Measurements from ENCODE around the gene CRPPA. TPM values are rescaled to one million over a fixed set of nuclear protein-coding genes. Genes with fewer than 3 reads are reported as not detected.

Gene CRPPA
- total RNA-seq, 1 experiment from 2014 or later, result 1.1 TPM

DNA sequence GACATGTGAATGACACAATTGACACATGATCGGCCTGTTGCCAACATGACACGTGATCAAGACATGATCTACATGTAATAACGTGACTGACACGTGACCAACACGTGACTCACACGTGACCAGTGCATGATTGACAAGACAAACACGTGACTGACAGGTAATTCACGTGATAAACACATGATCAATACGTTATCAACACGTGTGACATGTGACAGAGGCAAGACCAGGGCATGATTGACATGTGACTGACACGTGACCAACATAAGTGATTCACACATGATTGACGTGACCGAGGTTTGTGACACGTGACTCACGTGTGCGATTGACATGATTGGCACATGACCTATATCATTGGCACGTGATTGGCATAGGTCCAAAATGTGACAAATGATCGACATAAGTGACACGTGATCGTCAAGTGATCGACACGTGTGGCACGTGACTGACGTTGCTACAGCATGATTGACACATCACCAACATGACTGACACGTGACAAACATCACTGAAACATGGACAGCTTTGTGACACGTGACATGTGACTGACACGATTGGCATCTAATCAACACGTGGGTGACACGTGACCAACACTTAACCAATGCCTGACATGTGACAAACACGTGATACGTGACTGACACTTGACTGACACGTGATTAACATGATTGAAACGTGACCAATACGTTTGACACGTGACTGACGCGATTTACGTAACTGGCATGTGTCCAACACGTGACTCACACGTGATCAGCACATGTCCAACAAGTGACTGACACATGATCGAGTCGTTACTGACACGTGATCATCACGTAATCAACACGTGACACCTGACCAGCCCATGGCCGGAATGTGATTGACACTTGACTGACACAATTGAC lies 23.0 kb downstream of the CRPPA start:
- no TSS peak for BruUV-seq (replicated peaks)
- intact Hi-C loops (cut with micrococcal nuclease), result no loop called here
- no peak overlapping the region for H3K27ac Mint-ChIP-seq (ENCODE audit: low read depth, unreplicated experiment)
- ChIA-PET CTCF (no interaction called here), POLR2A (no interaction called here)
- peaks cover 7% of the 10 kb centered on the region for H3K36me3 Mint-ChIP-seq (ENCODE audit: insufficient read depth, unreplicated experiment)
- H3K27me3 Mint-ChIP-seq (ENCODE audit: insufficient read depth, unreplicated experiment), result no peaks in the 10 kb centered on the region
- peaks cover 26% of the 10 kb centered on the region for H3K9me3 Mint-ChIP-seq (ENCODE audit: unreplicated experiment)
- TF ChIP-seq, protein P1, sequence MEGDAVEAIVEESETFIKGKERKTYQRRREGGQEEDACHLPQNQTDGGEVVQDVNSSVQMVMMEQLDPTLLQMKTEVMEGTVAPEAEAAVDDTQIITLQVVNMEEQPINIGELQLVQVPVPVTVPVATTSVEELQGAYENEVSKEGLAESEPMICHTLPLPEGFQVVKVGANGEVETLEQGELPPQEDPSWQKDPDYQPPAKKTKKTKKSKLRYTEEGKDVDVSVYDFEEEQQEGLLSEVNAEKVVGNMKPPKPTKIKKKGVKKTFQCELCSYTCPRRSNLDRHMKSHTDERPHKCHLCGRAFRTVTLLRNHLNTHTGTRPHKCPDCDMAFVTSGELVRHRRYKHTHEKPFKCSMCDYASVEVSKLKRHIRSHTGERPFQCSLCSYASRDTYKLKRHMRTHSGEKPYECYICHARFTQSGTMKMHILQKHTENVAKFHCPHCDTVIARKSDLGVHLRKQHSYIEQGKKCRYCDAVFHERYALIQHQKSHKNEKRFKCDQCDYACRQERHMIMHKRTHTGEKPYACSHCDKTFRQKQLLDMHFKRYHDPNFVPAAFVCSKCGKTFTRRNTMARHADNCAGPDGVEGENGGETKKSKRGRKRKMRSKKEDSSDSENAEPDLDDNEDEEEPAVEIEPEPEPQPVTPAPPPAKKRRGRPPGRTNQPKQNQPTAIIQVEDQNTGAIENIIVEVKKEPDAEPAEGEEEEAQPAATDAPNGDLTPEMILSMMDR (IDR thresholded peaks at IDR 0.05; ENCODE audit: unreplicated experiment), result no peak
- DNase-seq (ENCODE audit: unreplicated experiment), result no peak
- H3K4me3 Mint-ChIP-seq (ENCODE audit: unreplicated experiment), result no peak overlapping the region
- H3K4me1 Mint-ChIP-seq (ENCODE audit: insufficient read depth, unreplicated experiment), result no peaks in the 10 kb centered on the region

DNA sequence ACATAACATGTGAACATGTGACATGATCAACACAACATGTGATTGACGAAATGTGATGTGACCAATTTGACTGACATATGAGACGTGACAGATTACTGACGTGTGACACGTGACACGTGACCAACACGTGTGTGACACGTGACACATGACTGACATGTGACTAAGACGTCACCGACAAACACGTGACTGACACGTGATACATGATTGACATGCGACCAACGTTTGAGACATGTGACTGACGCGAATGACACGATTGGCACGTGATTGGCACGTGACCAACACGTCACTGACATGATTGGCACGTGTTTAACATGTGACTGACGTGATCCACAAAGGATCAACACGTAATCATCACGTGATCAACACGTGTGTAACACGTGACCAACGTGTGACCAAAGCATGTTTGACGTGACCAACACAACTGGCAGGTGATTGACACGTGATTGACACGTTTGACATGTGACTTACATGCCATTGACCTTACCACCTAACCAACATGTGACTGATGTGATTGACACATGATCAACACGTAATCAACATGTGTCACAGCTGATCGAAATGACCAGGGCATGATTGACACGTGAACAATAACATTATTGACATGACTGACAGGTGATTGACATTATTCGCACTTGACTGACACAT lies 23.7 kb downstream of the CRPPA start:
- POLR2A ChIA-PET, result no interaction called here
- peaks cover 7% of the 10 kb centered on the region for H3K36me3 Mint-ChIP-seq (ENCODE audit: insufficient read depth, unreplicated experiment)
- intact Hi-C loops (cut with micrococcal nuclease), result no loop called here
- TF ChIP-seq, protein P1 (IDR thresholded peaks at IDR 0.05; ENCODE audit: unreplicated experiment), result no peak
- peaks cover 20% of the 10 kb centered on the region for H3K9me3 Mint-ChIP-seq (ENCODE audit: unreplicated experiment)
- H3K4me3 Mint-ChIP-seq (ENCODE audit: unreplicated experiment), result no peak overlapping the region
- H3K27me3 Mint-ChIP-seq (ENCODE audit: insufficient read depth, unreplicated experiment), result no peaks in the 10 kb centered on the region
- no peak overlapping the region for H3K27ac Mint-ChIP-seq (ENCODE audit: low read depth, unreplicated experiment)
- no peaks in the 10 kb centered on the region for H3K4me1 Mint-ChIP-seq (ENCODE audit: insufficient read depth, unreplicated experiment)
- DNase-seq (ENCODE audit: unreplicated experiment), result no peak
- BruUV-seq (replicated peaks), result no TSS peak
- CTCF ChIA-PET, result no interaction called here

DNA sequence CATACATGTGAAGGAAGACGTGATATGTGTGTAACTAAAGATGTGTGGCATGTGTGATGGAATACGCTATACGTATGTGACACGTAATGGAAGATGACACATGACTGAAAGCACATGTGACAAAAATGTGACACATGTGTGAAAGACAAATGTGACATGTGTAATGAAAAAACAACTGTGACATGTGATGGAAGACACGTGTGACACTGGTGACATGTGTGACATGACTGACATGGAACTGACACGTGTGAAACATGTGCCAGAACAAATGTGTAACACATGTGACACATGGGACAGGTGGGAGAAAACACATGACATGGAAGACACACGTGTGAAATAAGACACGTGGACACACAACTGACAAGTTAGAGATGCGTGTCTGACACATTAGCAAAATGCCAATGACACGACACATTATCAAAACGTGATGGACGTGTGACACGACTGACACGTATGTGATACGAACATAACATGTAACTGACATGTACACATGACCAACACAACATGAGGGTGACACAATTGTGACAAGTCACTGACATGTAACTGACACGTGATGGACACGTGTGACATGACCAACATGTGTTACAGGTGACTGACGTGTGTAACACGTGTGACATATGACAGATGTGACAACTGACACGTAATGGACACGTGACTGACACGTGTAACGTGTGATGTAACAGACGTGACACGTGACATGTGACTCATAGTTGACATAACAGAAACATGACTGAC lies 24.4 kb downstream of the CRPPA start:
- H3K27me3 Mint-ChIP-seq (ENCODE audit: insufficient read depth, unreplicated experiment), result no peaks in the 10 kb centered on the region
- no TSS peak for BruUV-seq (replicated peaks)
- intact Hi-C loops (cut with micrococcal nuclease), result no loop called here
- no peak for DNase-seq (ENCODE audit: unreplicated experiment)
- POLR2A ChIA-PET, result no interaction called here
- no peaks in the 10 kb centered on the region for H3K4me1 Mint-ChIP-seq (ENCODE audit: insufficient read depth, unreplicated experiment)
- peaks cover 13% of the 10 kb centered on the region for H3K9me3 Mint-ChIP-seq (ENCODE audit: unreplicated experiment)
- TF ChIP-seq, protein P1 (IDR thresholded peaks at IDR 0.05; ENCODE audit: unreplicated experiment), result no peak
- H3K36me3 Mint-ChIP-seq (ENCODE audit: insufficient read depth, unreplicated experiment), result peaks cover 7% of the 10 kb centered on the region
- H3K27ac Mint-ChIP-seq (ENCODE audit: low read depth, unreplicated experiment), result no peak overlapping the region
- H3K4me3 Mint-ChIP-seq (ENCODE audit: unreplicated experiment), result no peak overlapping the region
- CTCF ChIA-PET, result no interaction called here

DNA sequence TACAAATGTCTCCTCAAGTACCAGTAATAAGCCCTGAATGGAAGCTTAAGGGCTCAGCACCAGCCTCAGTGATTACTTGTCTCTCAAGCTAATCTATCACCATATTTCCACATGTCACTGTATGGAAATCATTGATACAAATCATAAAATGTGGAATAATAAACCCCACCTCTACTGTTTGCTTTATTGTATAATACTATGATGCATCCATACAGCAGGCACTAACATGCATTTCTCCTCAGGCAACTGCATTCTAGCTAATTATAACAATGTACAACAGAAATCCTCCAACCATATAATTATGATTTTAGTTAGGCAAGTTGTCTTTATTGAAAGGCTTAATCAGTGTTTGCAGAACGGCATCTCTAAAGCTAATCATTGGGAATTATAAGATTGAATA lies 26.2 kb downstream of the CRPPA start:
- ChIA-PET POLR2A (no interaction called here), CTCF (interaction anchor here (0.9 to 1.4 kb wide), 2 partner anchors 12 to 37 kb away, joined by 3 to 4 read pairs; no protein-coding TSS in a partner anchor)
- Mint-ChIP-seq H3K27me3 (ENCODE audit: insufficient read depth, unreplicated experiment) (no peaks in the 10 kb centered on the region), H3K9me3 (ENCODE audit: unreplicated experiment) (peaks cover 23% of the 10 kb centered on the region), H3K4me3 (ENCODE audit: unreplicated experiment) (no peak overlapping the region), H3K27ac (ENCODE audit: low read depth, unreplicated experiment) (no peak overlapping the region), H3K4me1 (ENCODE audit: insufficient read depth, unreplicated experiment) (no peaks in the 10 kb centered on the region), H3K36me3 (ENCODE audit: insufficient read depth, unreplicated experiment) (peaks cover 7% of the 10 kb centered on the region)
- TF ChIP-seq, protein P1 (IDR thresholded peaks at IDR 0.05; ENCODE audit: unreplicated experiment), result no peak
- no peak for DNase-seq (ENCODE audit: unreplicated experiment)
- intact Hi-C loops (cut with micrococcal nuclease), result no loop called here
- BruUV-seq (replicated peaks), result no TSS peak
